HepG2 (cell line): ENCODE measurements around the gene ZNF512B. TPM values are rescaled to one million over a fixed set of nuclear protein-coding genes. Genes with fewer than 3 reads are reported as not detected.

ENCODE experiments used
- ATAC-seq: fragments of 200-7000 bp; cut with Tn5 transposase; 3 replicates; pipeline ENCODE4 v1.9.1; 2020; ENCODE audit warnings: mild to moderate bottlenecking, moderate library complexity
- BruUV-seq: library from RNA; stranded (reverse); fragments of 400-500 nt; replicated peaks from 2 replicates; lab custom pipeline; 2021; lab: Mats Ljungman, UMichigan
- CTCF ChIA-PET: fragments of 300-600 bp; formaldehyde crosslinking; extraction: SDS; loops from one replicate; lab custom pipeline; 2021; ENCODE audit warnings: low total read pairs, inconsistent platforms, low intra/inter-chr PET ratio; lab: Yijun Ruan, JAX
- POLR2A ChIA-PET: fragments of 350-600 bp; sonication (Branson Sonifier 250); formaldehyde crosslinking; loops from one replicate; lab custom pipeline; 2020; ENCODE audit warnings: antibody characterized with exemption, inconsistent platforms; lab: Yijun Ruan, JAX
- DNase-seq: peaks from one replicate; pipeline ENCODE4 v3.0.0-alpha.2; 2015; ENCODE audit warnings: low spot score
- FAIRE-seq: peaks from 3 replicates; lab custom pipeline; 2011; peaks lifted over from hg19 to GRCh38; lab: Jason Lieb, UNC
- H2AFZ ChIP-seq: one replicate; pipeline ENCODE4 v1.6.1; 2011; ENCODE audit warnings: low read length, inconsistent platforms
- H3K27ac ChIP-seq: fragments of 300-600 bp; 3 replicates; pipeline ENCODE4 v1.8.0; 2011; ENCODE audit warnings: mixed run types, mild to moderate bottlenecking, mixed read lengths, low read length, inconsistent platforms; ENCODE audit not compliant: insufficient read depth; ENCODE audit errors: extremely low read length
- H3K27me3 ChIP-seq, 2 experiments: fragments of 200-600 bp in 1 of 2; 2 replicates in 1 of 2; 3 replicates in 1 of 2; pipeline versions ENCODE4 v1.6.0 to v1.8.0; 2011; ENCODE audit warnings: low read length in 2 of 2, mild to moderate bottlenecking in 2 of 2, moderate library complexity in 2 of 2, inconsistent platforms in 1 of 2; ENCODE audit not compliant: insufficient read depth in 2 of 2, control insufficient read depth in 1 of 2
- H3K36me3 ChIP-seq, 2 experiments: fragments of 200-600 bp in 1 of 2; replicated peaks in 1 of 2; 2 replicates in 1 of 2; 3 replicates in 1 of 2; pipeline versions ENCODE4 v1.5.1 to v1.8.0; 2011; ENCODE audit warnings: low read length in 2 of 2, inconsistent platforms in 1 of 2; ENCODE audit not compliant: insufficient read depth in 2 of 2, control insufficient read depth in 1 of 2
- H3K4me1 ChIP-seq: 2 replicates; pipeline ENCODE4 v1.5.1; 2012; ENCODE audit warnings: low read length, inconsistent platforms; ENCODE audit not compliant: insufficient read depth
- H3K4me2 ChIP-seq: 2 replicates; pipeline ENCODE4 v1.6.0; 2011; ENCODE audit warnings: low read depth, low read length, inconsistent platforms
- H3K4me3 ChIP-seq, 3 experiments: fragments of 200-600 bp in 1 of 3; sonication (generic), shearing (Covaris generic) in 1 of 3; replicated peaks in 1 of 3; 2 replicates each; pipeline ENCODE4 v1.5.1; 2011 to 2016; ENCODE audit warnings: low read length in 3 of 3, inconsistent platforms in 2 of 3, low read depth in 2 of 3, mild to moderate bottlenecking in 2 of 3, control low read depth in 1 of 3, mixed read lengths in 1 of 3; ENCODE audit not compliant: insufficient read depth in 1 of 3
- H3K79me2 ChIP-seq: one replicate; pipeline ENCODE4 v1.6.1; 2011; ENCODE audit warnings: low read length, inconsistent platforms; ENCODE audit not compliant: insufficient read depth
- H3K9ac ChIP-seq: 2 replicates; pipeline ENCODE4 v1.6.0; 2011; ENCODE audit warnings: mild to moderate bottlenecking, low read depth, low read length, inconsistent platforms; ENCODE audit not compliant: insufficient read depth
- H3K9me3 ChIP-seq: 2 replicates; pipeline ENCODE4 v1.5.1; 2012; ENCODE audit warnings: mild to moderate bottlenecking, low read length
- H4K20me1 ChIP-seq: 2 replicates; pipeline ENCODE4 v1.6.0; 2011; ENCODE audit warnings: inconsistent platforms, mild to moderate bottlenecking, low read length, moderate library complexity; ENCODE audit not compliant: insufficient read depth
- EED ChIP-seq: sonication (generic); formaldehyde crosslinking; IDR thresholded peaks from 2 replicates; pipeline ENCODE4 v1.5.0; 2020; ENCODE audit warnings: mild to moderate bottlenecking, missing genetic modification reagents
- HNRNPH1 ChIP-seq: fragments of 200-400 bp; formaldehyde crosslinking; optimal IDR thresholded peaks from 2 replicates; pipeline ENCODE3; 2017; ENCODE audit warnings: mild to moderate bottlenecking, low read depth, low read length
- MTA1 ChIP-seq: sonication (generic); formaldehyde crosslinking; IDR thresholded peaks from 2 replicates; pipeline ENCODE4 v1.4.0; 2020; ENCODE audit warnings: missing genetic modification reagents, mild to moderate bottlenecking, borderline replicate concordance
- PCBP1 ChIP-seq: fragments of 200-400 bp; formaldehyde crosslinking; IDR thresholded peaks from 2 replicates; pipeline ENCODE4 v1.6.1; 2017; ENCODE audit warnings: mild to moderate bottlenecking, low read depth, low read length, borderline replicate concordance
- POLR2A ChIP-seq, 2 experiments: IDR thresholded peaks; 2 replicates each; pipeline ENCODE4 v1.6.1; 2011; ENCODE audit warnings: low read depth in 2 of 2, low read length in 2 of 2, mild to moderate bottlenecking in 1 of 2, moderate library complexity in 1 of 2; ENCODE audit not compliant: insufficient read depth in 1 of 2
- RBM22 ChIP-seq: fragments of 200-400 bp; formaldehyde crosslinking; optimal IDR thresholded peaks from 2 replicates; pipeline ENCODE3; 2017; ENCODE audit warnings: mild to moderate bottlenecking, low read length, moderate library complexity
- ZBTB33 ChIP-seq: sonication (generic); formaldehyde crosslinking; IDR thresholded peaks from 2 replicates; pipeline ENCODE4 v1.4.0; 2020; ENCODE audit warnings: missing genetic modification reagents
- ZC3H13 ChIP-seq: sonication (generic); formaldehyde crosslinking; IDR thresholded peaks from 2 replicates; pipeline ENCODE4 v1.8.1; 2023; ENCODE audit warnings: mild to moderate bottlenecking, missing genetic modification reagents, moderate library complexity
- ZSCAN29 ChIP-seq: sonication (generic); formaldehyde crosslinking; conservative IDR thresholded peaks from 2 replicates; pipeline ENCODE4 v1.4.0; 2020; ENCODE audit warnings: mild to moderate bottlenecking, missing genetic modification reagents
- WGBS: methylation state at CpG from one replicate; pipeline ENCODE4 v1.1.6; 2017; ENCODE audit warnings: low lambda C conversion rate; 5-methylcytosine and 5-hydroxymethylcytosine counted together
- in situ Hi-C: cut with HindIII; loops from 2 replicates; pipeline ENCODE4 v1.10.0; 2017; ENCODE audit warnings: low pct_unique_long_range_greater_than_20kb; ENCODE audit not compliant: extremely low pct_ligation_motif_present
- intact Hi-C: fragments of 100-400 bp; cut with micrococcal nuclease; formaldehyde crosslinking; loops from one replicate; pipeline ENCODE4 v1.10.0; 2022; ENCODE audit not compliant: unreplicated experiment
- polyA plus RNA-seq, 8 experiments: library from polyadenylated mRNA; depleted of rRNA in 3 of 8; stranded (reverse) in 7 of 8; unstranded in 1 of 8; fragments of >200 nt; fragmentation: Illumina TruSeq in 4 of 8; extraction: Trizol in 4 of 8; gene quantifications; 2 replicates each; pipeline versions ENCODE4 v1.2.1 to v1.2.3, GENCODE V29; 2011 to 2016; ENCODE audit warnings: low read depth in 4 of 8, missing spikeins in 1 of 8, mixed read lengths in 1 of 8; ENCODE audit not compliant: insufficient read depth in 1 of 8
- total RNA-seq, 5 experiments: library from RNA; depleted of rRNA; stranded (reverse); fragments of >200 nt; fragmentation: Illumina TruSeq; extraction: Trizol; gene quantifications; 2 replicates each; pipeline ENCODE4 v1.2.3, GENCODE V29; 2016; ENCODE audit warnings: low read depth in 1 of 5
- TF ChIP-seq, protein P1 (sequence below): sonication (generic); formaldehyde crosslinking; IDR thresholded peaks from 2 replicates; pipeline ENCODE4 v1.4.0; 2020; ENCODE audit warnings: low read depth, mild to moderate bottlenecking, missing genetic modification reagents
- TF ChIP-seq, protein P2 (sequence below), 2 experiments: sonication (generic) in 1 of 2; formaldehyde crosslinking in 1 of 2; IDR thresholded peaks; 2 replicates each; pipeline versions ENCODE4 v1.4.0 to v1.6.1; 2018 to 2020; ENCODE audit warnings: missing genetic modification reagents in 2 of 2, borderline replicate concordance in 1 of 2, low read depth in 1 of 2, mild to moderate bottlenecking in 1 of 2, missing biosample characterization in 1 of 2
- TF ChIP-seq, protein P3 (sequence below): sonication (generic); formaldehyde crosslinking; IDR thresholded peaks from 2 replicates; pipeline ENCODE4 v1.9.0; 2022; ENCODE audit warnings: missing genetic modification reagents, mild to moderate bottlenecking, borderline replicate concordance

ZNF512B gene
- total and polyA plus RNA-seq, 2 of the 13 experiments (the other 11 are each of a cell fraction or from before 2014, with no cell fraction given): 11.5 to 30.6 TPM

DNA sequence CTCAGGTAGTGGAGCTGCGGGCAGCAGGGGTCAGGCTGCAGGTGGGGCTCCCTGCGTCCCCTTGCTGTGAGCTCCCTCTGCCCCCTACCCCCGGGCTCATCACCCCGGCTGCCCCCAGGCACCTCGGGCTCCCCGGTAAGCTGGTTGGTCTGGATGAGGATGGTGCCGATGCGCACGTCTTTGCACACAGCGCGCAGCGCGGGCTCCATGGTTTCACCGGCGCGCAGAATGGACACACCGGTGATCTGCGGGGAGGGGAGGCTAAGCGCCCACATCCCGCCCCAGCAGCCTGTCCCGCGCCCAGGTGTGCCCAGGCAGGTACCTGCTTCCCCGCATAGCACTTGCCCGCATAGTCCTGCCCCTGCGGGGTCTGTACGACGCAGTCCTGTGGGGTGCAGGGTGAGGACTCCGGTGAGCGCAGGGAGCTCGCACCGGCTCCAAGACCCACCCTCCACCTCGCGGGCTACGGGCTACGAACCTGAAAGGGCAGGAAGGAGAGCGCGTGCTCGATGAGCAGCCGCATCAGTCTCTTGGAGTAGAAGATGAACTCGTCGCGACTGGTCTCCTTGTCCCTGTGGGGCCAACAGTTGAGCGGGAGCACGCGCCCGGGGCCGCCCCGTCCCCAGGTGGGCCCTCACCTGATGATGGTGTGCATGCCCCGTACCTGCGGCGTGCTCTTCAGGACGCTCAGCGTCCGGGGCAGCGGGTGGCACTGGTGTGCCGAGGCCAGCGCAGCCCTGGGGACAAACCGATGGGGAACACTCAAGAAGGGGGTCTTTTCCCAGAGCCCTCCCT, 29.1 kb downstream of the ZNF512B start (continued):
- TF ChIP-seq, protein P1, sequence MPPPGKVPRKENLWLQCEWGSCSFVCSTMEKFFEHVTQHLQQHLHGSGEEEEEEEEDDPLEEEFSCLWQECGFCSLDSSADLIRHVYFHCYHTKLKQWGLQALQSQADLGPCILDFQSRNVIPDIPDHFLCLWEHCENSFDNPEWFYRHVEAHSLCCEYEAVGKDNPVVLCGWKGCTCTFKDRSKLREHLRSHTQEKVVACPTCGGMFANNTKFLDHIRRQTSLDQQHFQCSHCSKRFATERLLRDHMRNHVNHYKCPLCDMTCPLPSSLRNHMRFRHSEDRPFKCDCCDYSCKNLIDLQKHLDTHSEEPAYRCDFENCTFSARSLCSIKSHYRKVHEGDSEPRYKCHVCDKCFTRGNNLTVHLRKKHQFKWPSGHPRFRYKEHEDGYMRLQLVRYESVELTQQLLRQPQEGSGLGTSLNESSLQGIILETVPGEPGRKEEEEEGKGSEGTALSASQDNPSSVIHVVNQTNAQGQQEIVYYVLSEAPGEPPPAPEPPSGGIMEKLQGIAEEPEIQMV: no peak
- TF ChIP-seq, protein P2, sequence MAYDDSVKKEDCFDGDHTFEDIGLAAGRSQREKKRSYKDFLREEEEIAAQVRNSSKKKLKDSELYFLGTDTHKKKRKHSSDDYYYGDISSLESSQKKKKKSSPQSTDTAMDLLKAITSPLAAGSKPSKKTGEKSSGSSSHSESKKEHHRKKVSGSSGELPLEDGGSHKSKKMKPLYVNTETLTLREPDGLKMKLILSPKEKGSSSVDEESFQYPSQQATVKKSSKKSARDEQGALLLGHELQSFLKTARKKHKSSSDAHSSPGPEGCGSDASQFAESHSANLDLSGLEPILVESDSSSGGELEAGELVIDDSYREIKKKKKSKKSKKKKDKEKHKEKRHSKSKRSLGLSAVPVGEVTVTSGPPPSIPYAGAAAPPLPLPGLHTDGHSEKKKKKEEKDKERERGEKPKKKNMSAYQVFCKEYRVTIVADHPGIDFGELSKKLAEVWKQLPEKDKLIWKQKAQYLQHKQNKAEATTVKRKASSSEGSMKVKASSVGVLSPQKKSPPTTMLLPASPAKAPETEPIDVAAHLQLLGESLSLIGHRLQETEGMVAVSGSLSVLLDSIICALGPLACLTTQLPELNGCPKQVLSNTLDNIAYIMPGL (CRISPR knock-in tag; IDR thresholded peaks at IDR 0.05; ENCODE audit: borderline replicate concordance in 1 of 2, low read depth in 1 of 2): no peak
- TF ChIP-seq HNRNPH1: peak; percentile 3
- TF ChIP-seq, protein P3, sequence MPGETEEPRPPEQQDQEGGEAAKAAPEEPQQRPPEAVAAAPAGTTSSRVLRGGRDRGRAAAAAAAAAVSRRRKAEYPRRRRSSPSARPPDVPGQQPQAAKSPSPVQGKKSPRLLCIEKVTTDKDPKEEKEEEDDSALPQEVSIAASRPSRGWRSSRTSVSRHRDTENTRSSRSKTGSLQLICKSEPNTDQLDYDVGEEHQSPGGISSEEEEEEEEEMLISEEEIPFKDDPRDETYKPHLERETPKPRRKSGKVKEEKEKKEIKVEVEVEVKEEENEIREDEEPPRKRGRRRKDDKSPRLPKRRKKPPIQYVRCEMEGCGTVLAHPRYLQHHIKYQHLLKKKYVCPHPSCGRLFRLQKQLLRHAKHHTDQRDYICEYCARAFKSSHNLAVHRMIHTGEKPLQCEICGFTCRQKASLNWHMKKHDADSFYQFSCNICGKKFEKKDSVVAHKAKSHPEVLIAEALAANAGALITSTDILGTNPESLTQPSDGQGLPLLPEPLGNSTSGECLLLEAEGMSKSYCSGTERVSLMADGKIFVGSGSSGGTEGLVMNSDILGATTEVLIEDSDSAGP (CRISPR knock-in tag): peak; percentile 25; the same call in 1 of the 2 replicates

GRCh38 chr20:63940071-63940471, 29.7 kb downstream of the ZNF512B start:
- 98% methylated on average over 20 of the region's 23 CpGs for WGBS
- H3K27ac ChIP-seq: no peak overlapping the region
- no peaks in the 10 kb centered on the region for H3K9me3 ChIP-seq
- H2AFZ ChIP-seq: no peak overlapping the region
- in situ Hi-C loops (no loop called here), intact Hi-C loops (no loop called here)
- no peaks in the 10 kb centered on the region for H3K4me1 ChIP-seq
- TSS peak; percentile 48 for BruUV-seq
- ATAC-seq (no peak), FAIRE-seq (no peak), DNase-seq (no peak)
- no peaks in the 10 kb centered on the region for H3K79me2 ChIP-seq
- peaks cover 48 to 76% of the 10 kb centered on the region in 2 experiments for H3K36me3 ChIP-seq
- CTCF ChIA-PET: no interaction called here
- H3K4me3 ChIP-seq: no peak overlapping the region
- no peak overlapping the region for H3K9ac ChIP-seq
- peaks cover 22% of the 10 kb centered on the region; the same call in 1 of the 2 replicates for H4K20me1 ChIP-seq
- no peak overlapping the region for H3K4me2 ChIP-seq
- no peaks in the 10 kb centered on the region for H3K27me3 ChIP-seq
- POLR2A ChIA-PET: interaction anchor here (0.9 kb wide), 1 partner anchor 16 kb away, joined by 4 read pairs; the partner anchor contains the start of gene UCKL1
- TF ChIP-seq MTA1 (0 out of 2 replicates have a peak, but pooled peaks have one; percentile 15), EED (CRISPR knock-in tag) (0 out of 2 replicates have a peak, but pooled peaks have one; percentile 66), ZC3H13 (CRISPR knock-in tag) (0 out of 2 replicates have a peak, but pooled peaks have one; percentile 19), RBM22 (peak; percentile 92), POLR2A (IDR thresholded peaks at IDR 0.05; ENCODE audit: insufficient read depth in 1 of 2, low read depth in 2 of 2, low read length in 2 of 2) (peak in 1 of 2 experiments; percentile 54; a peak in 2 of 4 replicates), ZSCAN29 (CRISPR knock-in tag) (no peak), PCBP1 (0 out of 2 replicates have a peak, but pooled peaks have one; percentile 30), ZBTB33 (CRISPR knock-in tag) (peak; percentile 79)
